Measurements from ENCODE around the gene TTL. TPM values are rescaled to one million over a fixed set of nuclear protein-coding genes. Genes with fewer than 3 reads are reported as not detected.

Gene TTL
- total RNA-seq, 1 donor from 2014 or later = 20.8 TPM

GRCh38 chr2:112584891-112585250 is 102.9 kb downstream of the TTL start:
- DNase-seq = no peak

GRCh38 chr2:112585400-112585799 is 103.4 kb downstream of the TTL start:
- DNase-seq = no peak

DNA sequence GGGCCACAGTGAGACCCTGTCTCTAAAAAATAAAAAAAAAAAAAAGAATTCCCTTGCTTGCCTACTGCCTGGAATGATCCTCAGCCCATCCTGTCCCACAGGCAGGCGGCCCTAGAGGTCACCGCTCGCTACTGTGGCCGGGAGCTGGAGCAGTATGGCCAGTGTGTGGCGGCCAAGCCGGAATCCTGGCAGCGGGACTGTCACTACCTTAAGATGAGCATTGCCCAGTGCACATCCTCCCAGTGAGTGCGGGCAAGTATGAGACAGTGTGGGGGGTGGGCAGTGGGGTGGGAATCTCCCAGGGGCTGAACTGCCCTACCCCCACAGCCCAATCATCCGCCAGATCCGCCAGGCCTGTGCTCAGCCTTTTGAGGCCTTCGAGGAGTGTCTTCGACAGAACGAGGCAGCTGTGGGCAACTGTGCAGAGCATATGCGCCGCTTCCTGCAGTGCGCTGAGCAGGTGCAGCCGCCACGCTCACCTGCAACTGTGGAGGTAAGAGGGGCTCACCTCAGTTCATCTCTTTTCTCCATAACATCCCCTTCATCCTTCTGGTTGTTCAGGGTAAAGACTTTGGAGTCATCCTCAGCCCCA is 104.0 kb downstream of the TTL start:
- no peak for DNase-seq

- peak; percentile 71 for DNase-seq
These were observed 106.7 kb downstream of the TTL start for GRCh38 chr2:112588611-112589045.

Other genes starting within 250 kb of the TTL start
- 7.3 and 8.5 TPM in 2 replicates for gene ZC3H8, start 227.1 kb upstream of the TTL start, total RNA-seq
- 2.0 and 4.2 TPM in 2 replicates for gene ZC3H6, start 206.6 kb upstream of the TTL start, total RNA-seq
- 10.5 and 16.2 TPM in 2 replicates for gene RGPD8, start 48.5 kb upstream of the TTL start, total RNA-seq
- 16.8 and 22.0 TPM in 2 replicates for gene POLR1B, start 60.3 kb downstream of the TTL start, total RNA-seq
- gene CHCHD5, start 102.5 kb downstream of the TTL start, total RNA-seq = 3.4 and 5.6 TPM in 2 replicates
- 31.1 and 75.5 TPM in 2 replicates for gene SLC20A1, start 163.8 kb downstream of the TTL start, total RNA-seq
- gene NT5DC4, start 238.9 kb downstream of the TTL start, total RNA-seq = not detected in 2 replicates